Common myeloid progenitor, CD34-positive (primary cell): ENCODE results near the gene ASPM.

Experiments
- CTCF ChIA-PET: fragments of 350-600 bp; sonication (Branson Sonifier 250); formaldehyde crosslinking; loops from one replicate; lab custom pipeline; 2021; ENCODE audit warnings: antibody characterized with exemption; lab: Charles Lee
- POLR2A ChIA-PET: fragments of 350-600 bp; sonication (Branson Sonifier 250); formaldehyde crosslinking; loops from one replicate; lab custom pipeline; 2021; ENCODE audit warnings: antibody characterized with exemption; lab: Charles Lee
- DNase-seq, 3 donors: peaks; one replicate each; pipeline versions ENCODE4 v3.0.0 to v3.0.0-alpha.2; 2013
- H3K27ac ChIP-seq, 2 experiments: 1 replicate in 1 of 2; 2 replicates in 1 of 2; pipeline ENCODE4 v1.7.0; 2013; ENCODE audit warnings: inconsistent platforms in 2 of 2, low read length in 2 of 2, mild to moderate bottlenecking in 2 of 2, low read depth in 1 of 2, moderate library complexity in 1 of 2; ENCODE audit not compliant: severe bottlenecking in 2 of 2, insufficient read depth in 1 of 2, poor library complexity in 1 of 2
- H3K27me3 ChIP-seq, 5 experiments: replicated peaks in 2 of 5; 1 replicate in 3 of 5; 2 replicates in 2 of 5; pipeline versions ENCODE4 v1.6.1 to v1.7.0; 2013; ENCODE audit warnings: low read length in 4 of 5, mild to moderate bottlenecking in 2 of 5, moderate library complexity in 2 of 5, inconsistent platforms in 1 of 5; ENCODE audit not compliant: insufficient read depth in 5 of 5, control insufficient read depth in 4 of 5
- H3K36me3 ChIP-seq, 4 experiments: 1 replicate in 2 of 4; 2 replicates in 2 of 4; pipeline versions ENCODE4 v1.6.1 to v1.7.0; 2013; ENCODE audit warnings: low read length in 3 of 4, control low read depth in 1 of 4, mild to moderate bottlenecking in 1 of 4; ENCODE audit not compliant: control insufficient read depth in 4 of 4, insufficient read depth in 4 of 4
- H3K4me1 ChIP-seq, 4 experiments: 1 replicate in 3 of 4; 2 replicates in 1 of 4; pipeline versions ENCODE4 v1.6.1 to v1.7.1; 2013; ENCODE audit warnings: low read length in 3 of 4, mild to moderate bottlenecking in 3 of 4, control low read depth in 1 of 4, inconsistent platforms in 1 of 4, moderate library complexity in 1 of 4; ENCODE audit not compliant: control insufficient read depth in 4 of 4, insufficient read depth in 4 of 4; ENCODE audit errors: control extremely low read depth in 1 of 4
- H3K4me3 ChIP-seq, 7 experiments: 1 replicate in 4 of 7; 2 replicates in 3 of 7; pipeline versions ENCODE4 v1.5.1 to v1.7.0; 2013; ENCODE audit warnings: mild to moderate bottlenecking in 7 of 7, low read length in 6 of 7, moderate library complexity in 6 of 7, inconsistent platforms in 2 of 7, low read depth in 2 of 7, control low read depth in 1 of 7; ENCODE audit not compliant: insufficient read depth in 4 of 7, control insufficient read depth in 1 of 7; ENCODE audit errors: extremely low read depth in 1 of 7
- H3K9me3 ChIP-seq, 5 experiments: 1 replicate in 4 of 5; 2 replicates in 1 of 5; pipeline versions ENCODE4 v1.6.1 to v1.7.1; 2013; ENCODE audit warnings: low read length in 4 of 5, mild to moderate bottlenecking in 2 of 5, inconsistent platforms in 1 of 5, low read depth in 1 of 5, moderate library complexity in 1 of 5; ENCODE audit not compliant: control insufficient read depth in 4 of 5, insufficient read depth in 2 of 5; ENCODE audit errors: control extremely low read depth in 1 of 5
- WGBS: methylation state at CpG from one replicate; pipeline ENCODE4 v1.1.5; 2013; ENCODE audit not compliant: insufficient coverage; 5-methylcytosine and 5-hydroxymethylcytosine counted together

Gene ASPM

DNA sequence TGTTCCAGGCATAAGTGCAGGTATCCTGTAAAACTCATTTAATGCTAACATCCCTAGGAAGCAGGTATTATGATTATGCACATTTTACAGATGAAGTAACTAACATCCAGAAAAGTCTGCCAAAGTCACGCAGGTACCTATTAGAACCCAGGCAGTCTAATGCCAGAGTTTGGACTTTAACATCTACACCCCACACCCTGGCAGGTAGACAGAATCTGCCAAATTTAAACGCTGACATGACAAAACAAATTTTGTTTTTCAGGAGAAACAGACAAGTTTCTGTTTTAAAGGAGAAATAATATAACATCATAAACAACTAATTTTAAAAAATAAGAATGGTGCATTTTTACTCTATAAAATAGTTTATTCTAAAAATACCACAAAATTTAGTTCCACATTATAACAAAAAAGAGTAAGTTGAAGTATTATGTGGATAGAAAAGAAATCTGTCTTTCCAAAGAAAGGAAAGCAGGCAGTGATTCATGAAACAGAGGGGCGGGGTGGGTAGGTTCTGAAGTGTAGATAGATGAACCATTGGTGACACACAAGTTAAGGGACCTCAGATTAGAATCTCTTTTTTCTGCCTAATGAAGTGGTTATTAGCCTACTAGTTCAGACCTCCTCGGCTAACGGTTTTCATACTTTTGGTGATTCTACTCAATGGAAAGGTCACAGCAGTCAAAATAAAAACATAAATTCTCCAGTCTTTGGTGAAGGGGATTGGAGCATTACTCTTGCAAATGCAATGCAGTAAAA lies 1.7 kb downstream of the ASPM start:
- CTCF ChIA-PET: interaction anchor here (0.9 to 2.8 kb wide), 2 partner anchors 13 to 36 kb away, joined by 5 to 6 read pairs; no protein-coding TSS in a partner anchor
- Histone ChIP-seq H3K9me3 (no peaks in the 10 kb centered on the region), H3K27me3 (no peaks in the 10 kb centered on the region), H3K4me1 (peaks cover 4 to 29% (median 11%) of the 10 kb centered on the region in 4 experiments), H3K36me3 (peaks cover 0 to 19% (median 0%) of the 10 kb centered on the region in 4 experiments), H3K4me3 (peak overlapping the region in 6 of 7 experiments; percentile 72 to 99 (median 98)), H3K27ac (peak overlapping the region in 1 of 2 experiments; percentile 84)
- DNase-seq: peak in 1 of 3 donors; percentile 24
- POLR2A ChIA-PET: no interaction called here
- WGBS: no CpG with 5 or more reads among the region's 5 CpGs

DNA sequence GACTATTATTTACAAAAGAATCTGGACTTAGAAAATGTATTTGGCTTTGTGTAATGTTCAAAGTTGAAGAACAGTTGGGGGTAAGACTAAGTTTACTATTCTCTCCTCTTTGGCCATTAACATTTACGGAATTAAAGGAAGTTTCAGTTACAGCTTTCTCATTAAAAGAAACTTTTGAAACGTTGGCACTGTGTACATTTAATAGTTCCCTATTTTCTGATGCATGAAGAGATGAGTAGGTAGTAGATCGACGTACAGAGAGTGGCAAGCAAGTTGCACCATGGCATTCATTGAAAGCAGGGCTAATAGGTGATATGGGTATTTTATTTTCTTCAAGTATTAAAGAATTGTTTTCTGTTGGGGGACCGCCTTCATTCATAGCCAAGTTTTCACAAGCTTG lies 3.2 kb downstream of the ASPM start:
- POLR2A ChIA-PET: no interaction called here
- Histone ChIP-seq H3K36me3 (peaks cover under 1 to 27% (median 3%) of the 10 kb centered on the region in 4 experiments), H3K27ac (no peak overlapping the region), H3K4me3 (peak overlapping the region in 4 of 7 experiments; percentile 20 to 55 (median 34)), H3K27me3 (no peaks in the 10 kb centered on the region), H3K4me1 (peaks cover 4 to 29% (median 11%) of the 10 kb centered on the region in 4 experiments), H3K9me3 (no peaks in the 10 kb centered on the region)
- CTCF ChIA-PET: interaction anchor here (1.4 to 2.8 kb wide), 3 partner anchors 10 to 36 kb away, joined by 3 to 7 read pairs (median 6); no protein-coding TSS in a partner anchor
- DNase-seq: peak in 2 of 3 donors; percentile 17 to 27
- WGBS: 40% methylated on average over 2 of the region's 5 CpGs

DNA sequence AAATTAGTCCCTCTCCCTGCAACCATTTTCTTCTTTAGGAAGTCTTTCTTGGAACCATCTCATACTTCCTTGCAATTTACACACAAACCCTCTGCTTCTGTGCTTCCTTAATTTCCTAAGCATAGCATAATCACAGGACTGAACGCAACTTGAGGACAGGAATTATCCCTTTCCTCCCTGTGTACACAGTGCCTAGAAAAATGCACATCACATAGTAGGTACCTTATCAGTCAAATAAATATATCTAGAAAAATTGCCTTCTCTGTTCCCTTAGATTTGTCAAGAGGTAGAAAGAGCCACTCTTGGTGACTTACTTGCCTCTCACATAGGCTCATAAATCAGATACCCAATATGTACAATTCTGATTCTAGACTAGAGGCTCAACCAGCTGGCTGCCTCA lies 4.9 kb downstream of the ASPM start:
- ChIA-PET CTCF (interaction anchor here (2.8 kb wide), 1 partner anchor 10 kb away, joined by 6 read pairs; no protein-coding TSS in a partner anchor), POLR2A (no interaction called here)
- DNase-seq: no peak
- WGBS: no CpG with 5 or more reads among the region's 1 CpG
- Histone ChIP-seq H3K9me3 (no peaks in the 10 kb centered on the region), H3K27ac (no peak overlapping the region), H3K4me1 (peaks cover 4 to 27% (median 11%) of the 10 kb centered on the region in 4 experiments), H3K4me3 (no peak overlapping the region), H3K27me3 (no peaks in the 10 kb centered on the region), H3K36me3 (peaks cover 2 to 33% (median 5%) of the 10 kb centered on the region in 4 experiments)

DNA sequence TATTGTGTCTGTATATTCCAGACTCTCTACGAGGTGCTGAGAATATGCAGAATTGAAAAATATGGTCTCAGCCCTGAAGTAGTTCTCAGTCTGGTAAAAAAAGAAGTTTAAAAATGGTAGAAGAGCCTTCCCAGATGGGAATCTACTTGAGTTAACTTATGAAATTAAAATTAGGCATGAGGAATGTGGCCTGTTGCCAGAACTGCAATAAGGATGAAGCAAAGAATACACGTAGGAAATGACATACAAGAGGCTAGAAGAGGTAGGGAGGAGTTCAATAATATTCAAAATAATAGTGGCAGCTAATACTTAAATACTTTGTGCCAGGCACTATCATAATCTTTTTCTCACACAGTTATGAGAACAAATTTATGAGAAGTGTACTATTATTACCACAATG lies 6.3 kb downstream of the ASPM start:
- Histone ChIP-seq H3K4me3 (no peak overlapping the region), H3K36me3 (peaks cover 4 to 33% (median 6%) of the 10 kb centered on the region in 4 experiments), H3K27me3 (no peaks in the 10 kb centered on the region), H3K27ac (no peak overlapping the region), H3K4me1 (peaks cover 4 to 23% (median 10%) of the 10 kb centered on the region in 4 experiments), H3K9me3 (no peaks in the 10 kb centered on the region)
- no CpG with 5 or more reads among the region's 2 CpGs for WGBS
- ChIA-PET POLR2A (no interaction called here), CTCF (no interaction called here)
- DNase-seq: no peak

DNA sequence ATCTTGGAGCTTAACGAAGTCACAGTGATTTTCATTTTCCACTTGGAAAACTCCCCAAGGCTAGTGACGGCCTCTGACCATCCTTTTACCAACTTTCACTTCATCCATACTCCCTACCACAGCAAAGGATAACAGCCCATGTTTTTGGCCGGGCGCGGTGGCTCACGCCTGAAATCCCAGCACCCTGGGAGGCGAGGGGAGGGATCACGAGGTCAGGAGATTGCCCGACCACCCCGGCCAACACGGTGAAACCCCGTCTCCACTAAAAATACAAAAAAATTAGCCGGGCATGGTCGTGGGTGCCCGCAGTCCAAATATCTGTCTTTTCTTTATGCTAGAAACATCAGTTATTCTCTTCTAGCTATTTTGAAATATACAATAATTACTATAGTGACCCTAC lies 7.3 kb downstream of the ASPM start:
- Histone ChIP-seq H3K27me3 (no peaks in the 10 kb centered on the region), H3K36me3 (peaks cover 4 to 33% (median 8%) of the 10 kb centered on the region in 4 experiments), H3K4me3 (no peak overlapping the region), H3K27ac (no peak overlapping the region), H3K4me1 (peaks cover 0 to 14% (median 3%) of the 10 kb centered on the region in 4 experiments), H3K9me3 (no peaks in the 10 kb centered on the region)
- no peak for DNase-seq
- CTCF ChIA-PET: no interaction called here
- POLR2A ChIA-PET: no interaction called here
- 95% methylated on average over 6 of the region's 15 CpGs for WGBS

DNA sequence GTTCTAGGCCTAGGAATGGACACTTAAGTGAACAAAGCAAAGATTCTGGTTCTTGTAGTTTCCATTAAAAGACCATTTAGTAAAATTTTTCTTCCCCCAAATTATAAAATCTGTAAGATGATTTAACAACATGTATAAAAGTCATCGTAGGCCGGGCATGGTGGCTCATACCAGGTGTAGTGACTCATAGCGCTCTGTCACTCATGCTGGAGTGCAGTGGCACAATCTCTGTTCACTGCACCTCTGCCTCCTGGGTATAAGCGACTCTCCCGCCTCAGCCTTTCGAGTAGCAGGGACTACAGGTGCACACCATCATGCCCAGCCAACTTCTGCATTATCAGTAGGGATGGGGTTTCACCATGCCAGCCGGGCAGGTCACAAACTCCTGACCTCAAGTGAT lies 9.1 kb downstream of the ASPM start:
- CTCF ChIA-PET: no interaction called here
- Histone ChIP-seq H3K9me3 (no peaks in the 10 kb centered on the region), H3K27ac (no peak overlapping the region), H3K36me3 (peaks cover 4 to 27% (median 10%) of the 10 kb centered on the region in 4 experiments), H3K4me3 (no peak overlapping the region), H3K27me3 (no peaks in the 10 kb centered on the region), H3K4me1 (peaks cover 0 to 4% (median 0%) of the 10 kb centered on the region in 4 experiments)
- POLR2A ChIA-PET: no interaction called here
- DNase-seq: no peak
- WGBS: 86% methylated on average over 7 of the region's 7 CpGs
